ENCODE results near the gene GPR142.
"Not testable (repeated sequence)": the region's sequence is repeated elsewhere in the genome, so short reads cannot be mapped to it uniquely, and the experiment has no call there.

Gene GPR142

GRCh38 chr17:74394977-74395376, 27.7 kb downstream of the GPR142 start:
- no peak for DNase-seq

GRCh38 chr17:74396567-74396966, 29.3 kb downstream of the GPR142 start:
- DNase-seq: no peak

- DNase-seq: no peak
Observed at GRCh38 chr17:74402048-74402447, 34.7 kb downstream of the GPR142 start.

- DNase-seq: no peak
Observed at GRCh38 chr17:74403512-74404137, 36.3 kb downstream of the GPR142 start.

- DNase-seq: no peak
Observed at GRCh38 chr17:74404218-74404617, 36.9 kb downstream of the GPR142 start.

- no peak for DNase-seq
Observed at GRCh38 chr17:74404789-74405188, 37.5 kb downstream of the GPR142 start.

- DNase-seq: not testable (repeated sequence)
Observed at GRCh38 chr17:74405311-74405710, 38.0 kb downstream of the GPR142 start.

GRCh38 chr17:74407384-74407783, 40.1 kb downstream of the GPR142 start:
- DNase-seq: no peak

GRCh38 chr17:74408262-74408661, 41.0 kb downstream of the GPR142 start:
- DNase-seq: no peak

GRCh38 chr17:74408815-74409214, 41.5 kb downstream of the GPR142 start:
- DNase-seq: no peak

- DNase-seq: no peak
Observed at GRCh38 chr17:74410001-74410443, 42.7 kb downstream of the GPR142 start.

- DNase-seq: no peak
Observed at GRCh38 chr17:74412581-74412980, 45.3 kb downstream of the GPR142 start.

- DNase-seq: no peak
Observed at GRCh38 chr17:74413491-74413890, 46.2 kb downstream of the GPR142 start.

GRCh38 chr17:74414510-74414909, 47.2 kb downstream of the GPR142 start:
- DNase-seq: no peak

GRCh38 chr17:74415608-74416396, 48.5 kb downstream of the GPR142 start:
- no peak for DNase-seq

- no peak for DNase-seq
Observed at GRCh38 chr17:74417178-74418045, 50.1 kb downstream of the GPR142 start.

GRCh38 chr17:74419928-74420411, 52.7 kb downstream of the GPR142 start:
- no peak for DNase-seq
